Loucy (cell line): ENCODE data around the gene FGR.

ENCODE experiments used
- H2AFZ ChIP-seq: fragments of 200-600 bp; sonication (generic); 2 replicates; pipeline ENCODE4 v1.6.0; 2016; ENCODE audit warnings: antibody characterized with exemption, mild to moderate bottlenecking, low read length, moderate library complexity
- H3F3A ChIP-seq: fragments of 200-600 bp; 2 replicates; pipeline ENCODE4 v1.6.0; 2016; ENCODE audit warnings: antibody characterized with exemption, low read depth, mild to moderate bottlenecking
- H3K27me3 ChIP-seq: fragments of 200-600 bp; sonication (generic); 2 replicates; pipeline ENCODE4 v1.6.1; 2014; ENCODE audit warnings: low read length, mild to moderate bottlenecking; ENCODE audit not compliant: insufficient read depth, poor library complexity, severe bottlenecking
- H3K36me3 ChIP-seq: fragments of 200-600 bp; sonication (generic); 2 replicates; pipeline ENCODE4 v1.6.1; 2016; ENCODE audit warnings: low read length; ENCODE audit not compliant: insufficient read depth
- H3K4me1 ChIP-seq: fragments of 200-600 bp; sonication (generic); 2 replicates; pipeline ENCODE4 v1.5.1; 2014; ENCODE audit warnings: low read length, mild to moderate bottlenecking; ENCODE audit not compliant: insufficient read depth, poor library complexity, severe bottlenecking
- H3K4me2 ChIP-seq: fragments of 200-600 bp; sonication (generic); 2 replicates; pipeline ENCODE4 v1.6.0; 2014; ENCODE audit warnings: antibody characterized with exemption, low read length, low read depth, mild to moderate bottlenecking; ENCODE audit not compliant: poor library complexity, severe bottlenecking
- H3K4me3 ChIP-seq: fragments of 200-600 bp; sonication (generic); 2 replicates; pipeline ENCODE4 v1.5.1; 2014; ENCODE audit warnings: low read length, mild to moderate bottlenecking, mixed read lengths; ENCODE audit not compliant: poor library complexity, severe bottlenecking
- H3K79me2 ChIP-seq: fragments of 200-600 bp; sonication (generic); 2 replicates; pipeline ENCODE4 v1.6.1; 2014; ENCODE audit warnings: low read length; ENCODE audit not compliant: insufficient read depth
- H3K9ac ChIP-seq: fragments of 200-600 bp; sonication (generic); 2 replicates; pipeline ENCODE4 v1.6.0; 2014; ENCODE audit warnings: mild to moderate bottlenecking, low read depth, low read length, moderate library complexity; ENCODE audit not compliant: poor library complexity, severe bottlenecking
- H3K9me2 ChIP-seq: fragments of 200-600 bp; sonication (generic); replicated peaks from 2 replicates; pipeline ENCODE4 v1.6.1; 2016; ENCODE audit warnings: low read depth, low read length, mixed read lengths
- H3K9me3 ChIP-seq: fragments of 200-600 bp; sonication (generic); 2 replicates; pipeline ENCODE4 v1.6.1; 2014; ENCODE audit warnings: mild to moderate bottlenecking, antibody characterized with exemption, low read length, low read depth; ENCODE audit not compliant: insufficient read depth
- H4K20me1 ChIP-seq: fragments of 200-600 bp; sonication (generic); 2 replicates; pipeline ENCODE4 v1.6.0; 2014; ENCODE audit warnings: antibody characterized with exemption, low read length, mild to moderate bottlenecking; ENCODE audit not compliant: insufficient read depth, poor library complexity, severe bottlenecking
- CTCF ChIP-seq: fragments of 200-600 bp; sonication (generic); conservative IDR thresholded peaks from 2 replicates; pipeline ENCODE4 v1.5.1; 2014; ENCODE audit warnings: mild to moderate bottlenecking, antibody characterized with exemption, low read length
- EZH2phosphoT487 ChIP-seq: fragments of 200-600 bp; IDR thresholded peaks from 2 replicates; pipeline ENCODE4 v1.6.1; 2018; ENCODE audit warnings: antibody characterized with exemption, mild to moderate bottlenecking, moderate library complexity, borderline replicate concordance

Gene FGR

DNA sequence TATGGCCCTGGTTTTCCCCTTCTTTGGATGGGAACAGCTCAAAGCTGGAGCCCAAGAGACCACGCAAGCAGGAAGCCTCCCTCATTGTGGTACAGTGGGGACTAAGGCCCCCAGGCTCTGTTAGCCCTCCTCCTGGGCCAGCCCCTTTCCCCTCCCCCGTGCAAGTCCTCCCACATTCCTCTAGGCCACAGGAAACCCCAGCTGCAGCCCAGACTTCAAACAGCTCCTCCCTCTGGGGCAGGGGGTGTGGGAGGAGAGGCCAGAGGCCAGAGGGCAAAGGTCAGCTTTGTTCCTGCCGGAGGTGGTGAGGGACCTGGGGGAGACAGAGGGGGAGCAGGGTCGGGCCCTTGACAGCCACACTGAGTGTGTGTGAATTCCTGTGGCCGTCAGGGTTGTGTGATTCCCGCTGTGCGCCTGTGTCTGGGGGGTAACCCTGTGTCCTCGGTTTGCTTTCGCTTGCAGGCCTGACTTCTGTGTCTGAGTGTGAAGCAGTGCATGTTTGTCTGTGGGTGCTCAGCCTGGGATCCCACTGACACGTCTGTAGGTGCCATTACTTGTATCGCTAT, 27.7 kb downstream of the FGR start:
- Histone ChIP-seq H2AFZ (no peak overlapping the region; the same call in 1 of the 2 replicates), H4K20me1 (peaks cover 5% of the 10 kb centered on the region), H3F3A (0 out of 2 replicates have a peak, but pooled peaks cover 3% of the 10 kb centered on the region), H3K9me2 (no peaks in the 10 kb centered on the region), H3K4me2 (peak overlapping the region; percentile 66), H3K9me3 (no peaks in the 10 kb centered on the region), H3K79me2 (peaks cover 14% of the 10 kb centered on the region), H3K36me3 (no peaks in the 10 kb centered on the region), H3K27me3 (no peaks in the 10 kb centered on the region), H3K9ac (peak overlapping the region; percentile 62), H3K4me3 (peak overlapping the region; percentile 44), H3K4me1 (peaks cover 49% of the 10 kb centered on the region)
- TF ChIP-seq EZH2phosphoT487 (no peak), CTCF (no peak)

- Histone ChIP-seq H3K4me3 (peak overlapping the region; percentile 44), H3K4me1 (peaks cover 51% of the 10 kb centered on the region), H3K9me3 (no peaks in the 10 kb centered on the region), H3K27me3 (no peaks in the 10 kb centered on the region), H2AFZ (no peak overlapping the region; the same call in 1 of the 2 replicates), H3K36me3 (no peaks in the 10 kb centered on the region), H3F3A (0 out of 2 replicates have a peak, but pooled peaks cover 4% of the 10 kb centered on the region), H3K9ac (peak overlapping the region; percentile 62), H3K79me2 (peaks cover 19% of the 10 kb centered on the region), H3K4me2 (peak overlapping the region; percentile 66), H3K9me2 (no peaks in the 10 kb centered on the region), H4K20me1 (peaks cover 11% of the 10 kb centered on the region)
- TF ChIP-seq CTCF = no peak
- no peak for TF ChIP-seq EZH2phosphoT487
Measured at GRCh38 chr1:27606708-27607238, 28.2 kb downstream of the FGR start.

DNA sequence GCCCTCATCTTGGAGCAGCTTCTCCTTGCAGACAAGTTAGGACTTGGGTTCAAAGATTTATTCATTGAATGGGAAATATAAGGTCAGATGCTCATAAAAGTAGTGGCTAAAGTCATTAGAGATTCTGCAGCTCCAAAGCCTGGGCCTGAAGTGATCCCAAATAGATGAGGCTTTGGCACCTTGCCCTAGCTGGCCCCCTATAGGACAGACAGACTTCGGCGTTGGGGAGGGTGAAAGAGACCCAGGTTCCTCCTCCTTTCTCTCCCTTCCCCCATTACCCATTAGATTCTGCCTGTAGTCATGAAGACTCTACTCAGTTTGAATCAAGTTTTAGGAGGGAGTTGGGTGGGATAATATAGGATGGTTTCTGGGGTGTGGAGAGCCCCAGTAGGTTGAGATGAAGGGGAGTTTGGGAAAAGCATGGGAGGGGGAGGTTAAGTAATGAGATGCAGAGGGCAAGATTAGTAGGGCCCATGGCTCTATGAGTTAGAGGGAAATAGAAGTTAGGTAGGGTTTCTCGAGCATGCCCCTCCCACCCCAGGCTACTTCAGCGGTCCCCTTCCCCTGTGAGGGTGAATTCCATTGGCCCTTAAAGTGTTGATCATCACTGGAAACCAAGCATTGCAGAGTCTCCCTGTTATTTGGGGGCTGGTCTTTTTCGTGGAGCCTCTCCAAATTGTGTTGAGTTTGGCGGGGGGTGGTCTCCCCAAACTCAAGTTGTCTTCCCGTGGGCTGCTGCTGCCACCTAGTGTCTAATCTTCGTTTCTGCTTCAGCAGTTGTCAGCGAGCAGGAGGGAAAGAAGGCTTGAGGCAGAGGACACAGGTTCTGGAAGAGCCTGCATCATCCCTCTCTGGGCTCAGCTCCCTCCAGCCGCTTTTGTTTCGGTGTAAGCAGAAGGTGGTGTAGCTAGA, 28.9 kb downstream of the FGR start:
- peaks cover 27% of the 10 kb centered on the region for H3K79me2 ChIP-seq
- H3F3A ChIP-seq = peaks cover 11% of the 10 kb centered on the region; the same call in 1 of the 2 replicates
- TF ChIP-seq CTCF (peak; percentile 95), EZH2phosphoT487 (no peak)
- H3K4me1 ChIP-seq = peaks cover 57% of the 10 kb centered on the region
- H3K9me2 ChIP-seq = no peaks in the 10 kb centered on the region
- H3K4me3 ChIP-seq = peak overlapping the region; percentile 44
- peak overlapping the region; percentile 66 for H3K4me2 ChIP-seq
- H3K36me3 ChIP-seq = no peaks in the 10 kb centered on the region
- H3K9ac ChIP-seq = peak overlapping the region; percentile 62
- no peak overlapping the region for H2AFZ ChIP-seq
- no peaks in the 10 kb centered on the region for H3K27me3 ChIP-seq
- H4K20me1 ChIP-seq = peaks cover 18% of the 10 kb centered on the region
- no peaks in the 10 kb centered on the region for H3K9me3 ChIP-seq
